ENCODE measurements around the gene METRNL. TPM values are rescaled to one million over a fixed set of nuclear protein-coding genes. Genes with fewer than 3 reads are reported as not detected.
"Not testable (repeated sequence)": the region's sequence is repeated elsewhere in the genome, so short reads cannot be mapped to it uniquely, and the experiment has no call there.

METRNL gene
- 108 and 144 TPM in 2 replicates for total RNA-seq (2012; rRNA removed)

- Histone ChIP-seq H3K9ac (ENCODE audit: low read depth, low read length) (peak within 1 kb of the TSS; percentile 96), H3K9me3 (replicated peaks; ENCODE audit: low read length) (no peaks in the 10 kb centered on the region), H3K27me3 (ENCODE audit: control insufficient read depth, insufficient read depth, low read length) (peaks cover 12% of the 10 kb centered on the region), H3K4me3 (ENCODE audit: low read length) (peak within 1 kb of the TSS; percentile 76), H3K36me3 (ENCODE audit: insufficient read depth, low read length) (peaks cover 11% of the 10 kb centered on the region), H3K4me2 (ENCODE audit: low read length) (peak within 1 kb of the TSS; percentile 91), H3K4me1 (ENCODE audit: control insufficient read depth, insufficient read depth, low read length) (peaks cover 42% of the 10 kb centered on the region)
These were observed at the start of gene METRNL for GRCh38 chr17:83079352-83079747. TSS of gene METRNL (plus strand) at chr17:83079609. CDS start at chr17:83079816, 207 bp downstream.

GRCh38 chr17:83030432-83030831 is 49.0 kb upstream of the METRNL start:
- H3K4me1 ChIP-seq (ENCODE audit: control insufficient read depth, insufficient read depth, low read length) = no peaks in the 10 kb centered on the region
- no peaks in the 10 kb centered on the region for H3K9me3 ChIP-seq (replicated peaks; ENCODE audit: low read length)
- H3K9ac ChIP-seq (ENCODE audit: low read depth, low read length) = no peak overlapping the region
- H3K27me3 ChIP-seq (ENCODE audit: control insufficient read depth, insufficient read depth, low read length) = no peaks in the 10 kb centered on the region
- H3K36me3 ChIP-seq (ENCODE audit: insufficient read depth, low read length) = peaks cover 5% of the 10 kb centered on the region
- H3K4me3 ChIP-seq (ENCODE audit: low read length) = no peak overlapping the region
- H3K4me2 ChIP-seq (ENCODE audit: low read length) = no peak overlapping the region

- no peak overlapping the region for H3K4me3 ChIP-seq (ENCODE audit: low read length)
- no peak overlapping the region for H3K4me2 ChIP-seq (ENCODE audit: low read length)
- no peaks in the 10 kb centered on the region for H3K9me3 ChIP-seq (replicated peaks; ENCODE audit: low read length)
- H3K27me3 ChIP-seq (ENCODE audit: control insufficient read depth, insufficient read depth, low read length) = no peaks in the 10 kb centered on the region
- no peaks in the 10 kb centered on the region for H3K4me1 ChIP-seq (ENCODE audit: control insufficient read depth, insufficient read depth, low read length)
- no peak overlapping the region for H3K9ac ChIP-seq (ENCODE audit: low read depth, low read length)
- peaks cover 9% of the 10 kb centered on the region for H3K36me3 ChIP-seq (ENCODE audit: insufficient read depth, low read length)
These were observed 48.0 kb upstream of the METRNL start for GRCh38 chr17:83031321-83031945.

GRCh38 chr17:83031946-83032451 is 47.4 kb upstream of the METRNL start:
- H3K9me3 ChIP-seq (replicated peaks; ENCODE audit: low read length); H3K4me3 ChIP-seq (ENCODE audit: low read length); H3K27me3 ChIP-seq (ENCODE audit: control insufficient read depth, insufficient read depth, low read length); H3K4me2 ChIP-seq (ENCODE audit: low read length); H3K36me3 ChIP-seq (ENCODE audit: insufficient read depth, low read length); H3K4me1 ChIP-seq (ENCODE audit: control insufficient read depth, insufficient read depth, low read length); H3K9ac ChIP-seq (ENCODE audit: low read depth, low read length): not testable (repeated sequence)

- no peak overlapping the region for H3K4me2 ChIP-seq (ENCODE audit: low read length)
- H3K4me1 ChIP-seq (ENCODE audit: control insufficient read depth, insufficient read depth, low read length) = no peaks in the 10 kb centered on the region
- H3K9me3 ChIP-seq (replicated peaks; ENCODE audit: low read length) = no peaks in the 10 kb centered on the region
- no peak overlapping the region for H3K9ac ChIP-seq (ENCODE audit: low read depth, low read length)
- no peaks in the 10 kb centered on the region for H3K27me3 ChIP-seq (ENCODE audit: control insufficient read depth, insufficient read depth, low read length)
- H3K36me3 ChIP-seq (ENCODE audit: insufficient read depth, low read length) = peaks cover 9% of the 10 kb centered on the region
- no peak overlapping the region for H3K4me3 ChIP-seq (ENCODE audit: low read length)
These were observed 46.6 kb upstream of the METRNL start for GRCh38 chr17:83032781-83033180.

- no peaks in the 10 kb centered on the region for H3K27me3 ChIP-seq (ENCODE audit: control insufficient read depth, insufficient read depth, low read length)
- no peaks in the 10 kb centered on the region for H3K4me1 ChIP-seq (ENCODE audit: control insufficient read depth, insufficient read depth, low read length)
- H3K4me2 ChIP-seq (ENCODE audit: low read length) = no peak overlapping the region
- H3K9ac ChIP-seq (ENCODE audit: low read depth, low read length) = no peak overlapping the region
- H3K4me3 ChIP-seq (ENCODE audit: low read length) = no peak overlapping the region
- H3K36me3 ChIP-seq (ENCODE audit: insufficient read depth, low read length) = peaks cover 9% of the 10 kb centered on the region
- no peaks in the 10 kb centered on the region for H3K9me3 ChIP-seq (replicated peaks; ENCODE audit: low read length)
These were observed 44.9 kb upstream of the METRNL start for GRCh38 chr17:83034525-83034924.

- Histone ChIP-seq H3K27me3 (ENCODE audit: control insufficient read depth, insufficient read depth, low read length) (no peaks in the 10 kb centered on the region), H3K9me3 (replicated peaks; ENCODE audit: low read length) (no peaks in the 10 kb centered on the region), H3K9ac (ENCODE audit: low read depth, low read length) (no peak overlapping the region), H3K4me3 (ENCODE audit: low read length) (no peak overlapping the region), H3K4me2 (ENCODE audit: low read length) (no peak overlapping the region), H3K36me3 (ENCODE audit: insufficient read depth, low read length) (peaks cover 9% of the 10 kb centered on the region), H3K4me1 (ENCODE audit: control insufficient read depth, insufficient read depth, low read length) (no peaks in the 10 kb centered on the region)
These were observed 43.7 kb upstream of the METRNL start for GRCh38 chr17:83035722-83036121.

GRCh38 chr17:83036193-83036592 is 43.2 kb upstream of the METRNL start:
- Histone ChIP-seq H3K27me3 (ENCODE audit: control insufficient read depth, insufficient read depth, low read length) (no peaks in the 10 kb centered on the region), H3K9ac (ENCODE audit: low read depth, low read length) (no peak overlapping the region), H3K36me3 (ENCODE audit: insufficient read depth, low read length) (peaks cover 9% of the 10 kb centered on the region), H3K4me3 (ENCODE audit: low read length) (no peak overlapping the region), H3K4me1 (ENCODE audit: control insufficient read depth, insufficient read depth, low read length) (no peaks in the 10 kb centered on the region), H3K9me3 (replicated peaks; ENCODE audit: low read length) (peaks cover 2% of the 10 kb centered on the region), H3K4me2 (ENCODE audit: low read length) (no peak overlapping the region)

- H3K36me3 ChIP-seq (ENCODE audit: insufficient read depth, low read length) = peaks cover 9% of the 10 kb centered on the region
- H3K4me2 ChIP-seq (ENCODE audit: low read length) = no peak overlapping the region
- no peak overlapping the region for H3K4me3 ChIP-seq (ENCODE audit: low read length)
- H3K4me1 ChIP-seq (ENCODE audit: control insufficient read depth, insufficient read depth, low read length) = no peaks in the 10 kb centered on the region
- no peaks in the 10 kb centered on the region for H3K27me3 ChIP-seq (ENCODE audit: control insufficient read depth, insufficient read depth, low read length)
- peaks cover 7% of the 10 kb centered on the region for H3K9me3 ChIP-seq (replicated peaks; ENCODE audit: low read length)
- H3K9ac ChIP-seq (ENCODE audit: low read depth, low read length) = no peak overlapping the region
These were observed 42.7 kb upstream of the METRNL start for GRCh38 chr17:83036666-83037065.

- H3K9me3 ChIP-seq (replicated peaks; ENCODE audit: low read length) = peaks cover 7% of the 10 kb centered on the region
- H3K36me3 ChIP-seq (ENCODE audit: insufficient read depth, low read length) = peaks cover 9% of the 10 kb centered on the region
- no peaks in the 10 kb centered on the region for H3K27me3 ChIP-seq (ENCODE audit: control insufficient read depth, insufficient read depth, low read length)
- no peaks in the 10 kb centered on the region for H3K4me1 ChIP-seq (ENCODE audit: control insufficient read depth, insufficient read depth, low read length)
- H3K9ac ChIP-seq (ENCODE audit: low read depth, low read length) = no peak overlapping the region
- no peak overlapping the region for H3K4me2 ChIP-seq (ENCODE audit: low read length)
- no peak overlapping the region for H3K4me3 ChIP-seq (ENCODE audit: low read length)
These were observed 42.1 kb upstream of the METRNL start for GRCh38 chr17:83037084-83037873.

- H3K9ac ChIP-seq (ENCODE audit: low read depth, low read length) = no peak overlapping the region
- peaks cover 12% of the 10 kb centered on the region for H3K9me3 ChIP-seq (replicated peaks; ENCODE audit: low read length)
- peaks cover 10% of the 10 kb centered on the region for H3K36me3 ChIP-seq (ENCODE audit: insufficient read depth, low read length)
- H3K27me3 ChIP-seq (ENCODE audit: control insufficient read depth, insufficient read depth, low read length) = no peaks in the 10 kb centered on the region
- no peak overlapping the region for H3K4me3 ChIP-seq (ENCODE audit: low read length)
- H3K4me1 ChIP-seq (ENCODE audit: control insufficient read depth, insufficient read depth, low read length) = no peaks in the 10 kb centered on the region
- H3K4me2 ChIP-seq (ENCODE audit: low read length) = no peak overlapping the region
These were observed 41.6 kb upstream of the METRNL start for GRCh38 chr17:83037874-83038165.

GRCh38 chr17:83038983-83039382 is 40.4 kb upstream of the METRNL start:
- H3K9ac ChIP-seq (ENCODE audit: low read depth, low read length); H3K4me1 ChIP-seq (ENCODE audit: control insufficient read depth, insufficient read depth, low read length); H3K4me3 ChIP-seq (ENCODE audit: low read length); H3K27me3 ChIP-seq (ENCODE audit: control insufficient read depth, insufficient read depth, low read length); H3K36me3 ChIP-seq (ENCODE audit: insufficient read depth, low read length); H3K4me2 ChIP-seq (ENCODE audit: low read length): not testable (repeated sequence)
- peaks cover 14% of the 10 kb centered on the region for H3K9me3 ChIP-seq (replicated peaks; ENCODE audit: low read length)

Measured in skeletal muscle satellite cell (primary cell).